ENCODE data around the gene CKS2.
"Not testable (repeated sequence)": the region's sequence is repeated elsewhere in the genome, so short reads cannot be mapped to it uniquely, and the experiment has no call there.

The CKS2 gene

DNA sequence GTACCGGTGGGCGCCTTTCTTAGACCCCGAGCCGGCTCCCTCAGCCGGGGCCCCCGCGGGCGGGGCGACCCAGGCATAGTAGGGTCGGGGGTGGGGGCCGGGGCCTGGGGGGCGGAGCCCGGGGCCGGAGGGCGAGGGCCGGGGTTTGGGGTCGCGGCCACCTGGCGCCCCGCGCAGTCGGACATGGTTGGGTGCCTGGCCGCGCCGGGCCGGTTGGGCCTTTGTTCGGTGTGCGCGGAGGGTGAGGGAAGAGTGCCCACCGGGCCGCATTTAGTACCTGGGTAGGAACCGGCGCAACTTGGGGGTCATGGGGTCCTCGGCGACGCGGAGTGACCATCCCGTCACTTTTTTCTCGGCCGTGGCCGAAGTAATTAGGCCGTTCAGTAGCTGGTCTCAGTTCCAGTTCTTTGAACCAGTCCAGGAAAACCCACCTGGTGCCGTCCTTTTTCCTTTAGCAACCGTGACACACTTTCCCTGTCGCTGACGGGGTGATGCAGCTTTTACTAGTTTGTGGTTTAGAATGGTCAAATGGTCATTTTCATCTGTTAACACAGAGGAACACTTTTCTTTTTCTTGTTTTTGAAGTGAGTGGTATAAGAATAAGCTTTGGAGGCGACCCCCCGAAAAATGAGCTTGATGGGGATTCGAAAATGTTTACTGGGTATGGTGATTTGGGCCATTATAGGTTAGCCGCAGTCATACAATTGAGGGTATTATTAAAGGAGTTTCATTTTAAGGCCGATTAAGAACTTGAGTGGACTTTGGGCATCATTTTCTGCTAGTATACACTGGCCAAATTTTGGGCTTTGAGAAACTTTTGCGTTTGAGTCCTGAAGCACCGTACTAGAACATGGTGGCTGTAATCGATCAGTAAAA lies 589 bp downstream of the CKS2 start:
- DNase-seq (ENCODE audit: low read depth), result no peak

DNA sequence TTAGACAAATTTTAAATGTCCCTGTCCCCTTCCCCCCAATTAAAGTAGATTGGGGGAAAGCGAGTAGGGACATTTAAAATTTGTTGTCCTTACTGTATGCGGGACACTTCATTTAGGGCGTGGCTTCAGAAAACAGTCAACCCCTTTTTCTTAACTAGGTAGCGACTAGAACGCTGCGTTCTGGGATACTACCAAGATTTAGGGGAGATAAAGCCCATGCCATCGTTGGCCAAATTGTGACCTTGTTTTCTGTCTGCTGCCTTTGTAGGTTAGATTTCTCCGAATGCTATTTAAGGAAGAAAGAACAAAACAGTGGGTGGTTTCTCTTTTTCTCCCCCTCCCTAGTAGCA lies 1.2 kb downstream of the CKS2 start:
- no peak for DNase-seq (ENCODE audit: low read depth)

DNA sequence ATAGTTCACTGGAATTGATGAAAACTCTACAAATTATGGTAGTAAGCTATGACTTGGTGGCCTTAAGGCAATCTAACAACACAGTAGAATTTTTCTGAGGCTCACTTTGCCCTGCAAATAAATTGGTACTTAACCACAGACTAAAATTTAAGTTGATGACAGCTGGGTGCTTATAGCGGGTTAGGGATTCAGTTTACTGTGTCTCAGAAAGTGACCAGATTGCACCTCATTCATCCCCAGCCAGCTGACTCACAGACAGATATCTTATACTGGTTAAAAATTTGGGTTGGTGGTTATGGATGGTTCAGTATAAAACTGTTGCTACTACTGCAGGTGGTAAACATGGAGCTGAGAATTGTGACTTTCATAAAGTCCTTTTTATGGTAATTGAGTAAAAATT lies 2.8 kb downstream of the CKS2 start:
- no peak for DNase-seq (ENCODE audit: low read depth)

DNA sequence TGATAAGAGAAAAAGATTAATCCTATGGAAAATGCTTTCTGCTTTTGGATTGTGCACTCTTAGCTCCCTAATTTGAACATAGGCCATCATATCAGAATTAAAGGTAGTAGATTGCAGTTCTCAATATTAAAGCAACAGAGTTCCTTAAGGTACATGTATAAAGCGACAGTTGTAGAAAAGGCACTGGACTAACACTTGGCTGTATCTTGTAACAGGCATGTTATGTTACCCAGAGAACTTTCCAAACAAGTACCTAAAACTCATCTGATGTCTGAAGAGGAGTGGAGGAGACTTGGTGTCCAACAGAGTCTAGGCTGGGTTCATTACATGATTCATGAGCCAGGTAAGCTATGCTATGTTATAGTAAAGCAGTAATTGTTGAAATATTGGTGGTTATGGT lies 4.0 kb downstream of the CKS2 start:
- DNase-seq (ENCODE audit: low read depth), result no peak

DNA sequence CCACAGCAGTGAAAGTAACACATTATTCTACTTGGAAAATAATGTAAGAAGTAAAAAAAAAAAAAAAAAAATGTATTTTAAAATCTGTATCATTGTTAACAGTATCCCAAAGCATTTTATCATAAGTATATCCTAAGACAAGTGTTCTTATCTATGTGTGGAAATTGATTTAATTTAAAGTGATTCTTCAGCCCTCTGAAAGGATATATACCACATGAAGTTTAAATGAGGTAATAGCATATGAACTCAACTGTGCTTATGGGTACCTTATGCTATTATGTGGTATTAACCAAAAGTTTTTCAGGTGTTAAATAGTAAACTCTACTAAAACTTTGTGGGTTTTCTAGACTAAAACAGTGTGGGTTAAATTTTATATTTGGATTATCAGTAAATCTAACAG lies 4.5 kb downstream of the CKS2 start:
- no peak for DNase-seq (ENCODE audit: low read depth)

DNA sequence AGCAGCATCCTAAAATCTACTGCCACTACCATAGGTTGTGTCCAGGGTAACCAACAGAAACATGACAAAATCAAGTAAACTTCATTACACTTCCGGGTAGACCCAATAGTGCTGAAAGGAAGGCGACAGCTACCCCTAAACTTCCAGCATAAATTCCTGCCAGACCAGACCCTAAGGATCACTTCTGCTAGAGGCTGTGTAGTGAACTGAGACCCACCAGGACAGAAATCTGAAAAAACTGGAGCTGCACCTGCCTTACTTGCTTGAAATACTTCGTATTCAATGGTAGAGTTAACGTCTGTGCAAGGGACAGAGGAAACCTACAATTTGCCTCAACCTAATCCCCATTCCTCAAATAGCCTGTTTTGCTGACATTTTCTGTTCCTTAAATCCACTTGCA lies 6.3 kb downstream of the CKS2 start:
- no peak for DNase-seq (ENCODE audit: low read depth)

DNA sequence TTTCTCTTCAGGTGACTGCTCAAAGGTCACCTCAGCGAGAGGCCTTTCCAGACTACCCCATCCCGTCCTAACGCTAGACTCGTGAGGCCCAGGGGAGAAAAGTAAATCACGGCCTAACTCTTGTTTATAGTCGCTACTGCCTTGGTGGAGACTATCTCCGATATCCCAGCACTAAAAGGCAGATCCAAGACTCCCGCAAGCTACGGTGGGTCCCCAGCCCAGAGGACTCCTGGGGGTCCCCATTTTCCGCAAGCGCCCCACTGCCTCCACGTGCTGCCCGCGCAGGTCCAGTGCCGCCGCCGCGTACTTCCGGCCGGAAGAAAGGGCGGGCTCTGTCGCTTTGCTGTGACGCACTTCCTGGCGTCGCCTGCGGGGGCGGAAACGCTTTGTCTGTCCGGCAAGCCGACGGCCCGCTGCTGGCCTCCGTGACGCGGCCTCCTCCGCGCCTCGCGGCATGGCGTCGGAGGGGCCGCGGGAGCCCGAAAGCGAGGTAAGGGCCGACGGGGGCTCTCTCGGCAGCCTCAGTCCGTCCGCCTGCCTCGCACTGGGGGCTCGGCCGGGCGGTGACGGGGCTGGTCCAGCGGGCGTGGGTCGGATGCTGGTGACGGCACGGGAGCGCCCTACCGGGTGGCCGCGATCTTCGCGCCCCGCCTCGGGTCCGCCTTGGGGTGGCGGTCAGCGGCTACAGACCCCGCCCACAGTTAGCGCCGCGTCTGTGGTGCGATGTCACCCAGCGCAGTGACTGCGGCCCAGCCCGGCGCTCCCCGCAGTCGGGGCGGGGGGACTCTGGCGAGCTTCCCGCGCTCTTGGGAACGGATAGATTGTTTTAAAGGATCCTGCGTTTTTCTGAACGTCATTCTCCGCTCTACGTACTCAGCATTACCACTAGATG lies 7.4 kb downstream of the CKS2 start, which contains the start of gene SECISBP2:
Gene SECISBP2, plus strand, starts transcription at position 378 of the 892 bp plus-strand sequence. Its CDS starts 77 bp downstream, at position 455.
- DNase-seq (ENCODE audit: low read depth), result peak; percentile 92

DNA sequence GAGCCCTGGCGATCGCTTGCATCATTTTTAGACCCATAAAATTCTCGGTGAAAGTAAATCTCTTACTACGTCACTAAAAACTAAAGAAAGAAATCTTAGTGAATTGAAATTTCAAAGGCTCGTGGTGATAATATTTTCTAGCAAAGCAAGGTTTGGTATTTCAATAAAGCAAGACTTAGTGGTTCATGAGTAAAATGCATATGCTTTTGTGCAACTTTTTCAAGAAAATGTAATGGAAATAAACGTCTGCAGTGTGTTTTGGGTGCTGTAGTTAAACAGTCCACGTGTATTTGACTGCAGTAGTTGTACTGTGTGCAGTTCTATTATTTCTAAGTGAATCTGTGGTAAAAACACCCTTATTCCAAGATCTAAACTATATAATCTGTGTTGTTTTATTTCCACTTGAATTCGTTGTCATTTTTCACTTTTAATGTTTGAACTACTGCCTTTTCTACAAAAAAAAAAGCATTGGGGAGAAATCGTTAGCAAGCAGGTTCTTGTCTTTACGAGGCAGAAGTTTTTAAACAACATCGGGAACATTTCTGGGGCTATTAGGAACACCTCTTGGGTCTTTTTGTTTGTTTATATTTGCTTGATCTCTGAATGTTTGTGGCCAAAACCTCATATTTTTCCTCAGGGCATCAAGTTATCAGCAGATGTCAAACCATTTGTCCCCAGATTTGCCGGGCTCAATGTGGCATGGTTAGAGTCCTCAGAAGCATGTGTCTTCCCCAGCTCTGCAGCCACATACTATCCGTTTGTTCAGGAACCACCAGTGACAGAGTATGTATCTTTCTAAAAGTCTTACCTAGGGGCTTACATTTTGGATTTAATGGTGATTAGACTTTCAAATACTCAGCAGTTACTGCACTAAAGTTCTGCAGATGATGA lies 8.3 kb downstream of the CKS2 start:
- DNase-seq (ENCODE audit: low read depth), result no peak

DNA sequence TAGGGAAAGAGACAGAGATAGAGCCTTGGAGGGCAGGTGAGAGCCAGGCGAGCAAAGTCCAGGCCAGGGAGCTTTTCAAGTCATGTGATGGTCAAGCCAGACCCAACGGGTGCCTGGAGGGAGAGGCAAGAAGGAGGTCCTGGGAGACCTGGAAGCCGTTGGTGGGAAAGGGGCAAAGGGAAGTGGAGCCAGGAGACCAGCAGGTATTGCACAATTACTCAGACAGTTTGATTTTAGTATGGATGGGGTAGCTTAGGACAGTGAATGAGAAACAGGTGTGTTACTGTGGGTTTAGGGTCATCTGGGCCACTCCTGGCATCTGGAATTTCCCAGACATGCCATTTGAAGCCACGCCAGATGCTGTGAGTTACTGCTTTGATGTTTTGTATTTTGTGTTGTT lies 12.4 kb downstream of the CKS2 start:
- DNase-seq (ENCODE audit: low read depth), result no peak

DNA sequence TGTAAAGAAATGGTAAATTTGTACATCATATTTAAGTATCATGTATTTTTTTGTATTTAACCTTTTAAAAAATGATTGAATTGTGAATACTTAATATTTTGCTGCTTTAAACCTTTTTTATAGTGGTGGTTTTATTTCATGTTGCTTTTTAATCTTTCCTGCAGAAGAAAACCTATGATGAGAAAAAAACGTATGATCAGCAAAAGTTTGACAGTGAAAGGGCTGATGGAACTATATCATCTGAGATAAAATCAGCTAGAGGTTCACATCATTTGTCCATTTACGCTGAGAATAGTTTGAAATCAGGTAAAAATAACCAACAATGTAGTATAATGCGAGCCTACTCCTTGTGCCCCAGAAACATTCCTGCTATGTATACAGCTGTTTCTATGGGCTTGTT lies 14.7 kb downstream of the CKS2 start:
- no peak for DNase-seq (ENCODE audit: low read depth)

DNA sequence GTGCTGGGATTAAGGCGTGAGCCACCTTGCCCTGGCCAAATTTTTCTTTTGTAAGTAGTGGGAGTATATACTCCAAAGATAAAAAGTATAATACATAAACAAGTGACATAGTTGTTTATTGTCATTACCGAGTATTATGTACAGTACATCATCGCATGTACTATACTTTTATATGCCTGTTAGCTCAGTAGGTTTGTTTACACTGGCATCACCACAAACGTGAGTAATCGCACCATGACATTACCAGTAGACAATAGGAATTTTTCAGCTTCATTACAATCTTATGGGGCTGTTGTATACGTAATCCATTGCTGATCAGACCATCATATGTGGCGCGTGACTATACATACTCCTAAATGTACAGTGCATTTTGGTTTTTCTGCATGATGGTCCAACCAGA lies 17.1 kb downstream of the CKS2 start:
- DNase-seq (ENCODE audit: low read depth), result no peak

DNA sequence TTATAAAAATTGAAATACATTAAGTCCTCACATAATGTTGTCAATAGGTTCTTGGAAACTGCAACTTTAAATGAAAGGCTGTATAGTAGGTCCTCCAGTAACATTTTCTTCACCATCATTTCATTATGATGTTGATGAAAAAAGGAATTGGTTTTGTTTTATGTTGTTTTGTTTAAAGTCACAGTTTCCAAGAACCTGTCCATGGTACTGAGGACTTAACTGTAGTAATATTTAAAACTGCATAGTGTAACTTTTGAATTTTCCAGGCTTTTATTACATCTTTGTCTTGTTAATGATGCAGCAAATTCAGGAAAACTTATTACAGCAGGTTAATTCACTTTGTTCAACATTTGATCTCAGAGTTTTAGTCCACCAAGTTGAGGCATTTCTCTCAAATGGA lies 18.9 kb downstream of the CKS2 start:
- DNase-seq (ENCODE audit: low read depth), result no peak

DNA sequence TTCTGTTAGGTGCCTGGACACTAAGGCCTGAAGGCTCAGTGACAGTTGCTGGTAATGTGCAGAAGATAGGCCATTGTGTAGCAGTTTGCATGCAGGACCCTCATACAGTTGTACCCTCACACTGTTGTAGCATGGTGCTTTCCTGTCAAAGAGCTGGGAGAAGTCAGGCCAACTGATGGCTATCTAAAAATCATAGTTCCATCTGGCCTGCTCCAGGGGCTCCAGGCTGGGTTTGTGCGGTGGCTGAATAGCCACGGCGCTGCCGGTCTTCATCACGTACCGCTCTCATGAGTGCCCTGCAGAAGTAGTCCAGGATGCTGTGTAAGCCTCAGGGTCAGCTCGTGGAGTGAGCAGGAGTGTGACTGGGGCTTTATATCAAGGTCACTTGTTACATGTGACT lies 19.5 kb downstream of the CKS2 start:
- DNase-seq (ENCODE audit: low read depth), result no peak

DNA sequence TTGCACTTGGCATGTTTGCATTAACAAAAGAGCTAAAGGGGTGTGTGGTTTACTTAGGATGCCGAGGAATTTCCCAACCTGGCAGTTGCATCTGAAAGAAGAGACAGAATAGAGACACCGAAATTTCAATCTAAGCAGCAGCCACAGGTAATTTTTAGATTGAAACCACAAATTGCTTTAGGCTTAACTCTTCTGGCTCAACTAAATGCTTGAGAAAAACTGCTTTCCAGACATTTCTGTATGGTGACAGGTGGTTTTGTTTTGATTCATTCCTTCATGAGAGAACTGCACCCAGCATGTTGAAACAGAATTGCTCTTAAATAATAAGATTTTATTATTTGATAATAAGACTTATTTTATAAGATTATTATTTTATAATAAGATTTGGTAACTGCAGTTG lies 28.8 kb downstream of the CKS2 start:
- no peak for DNase-seq (ENCODE audit: low read depth)

DNA sequence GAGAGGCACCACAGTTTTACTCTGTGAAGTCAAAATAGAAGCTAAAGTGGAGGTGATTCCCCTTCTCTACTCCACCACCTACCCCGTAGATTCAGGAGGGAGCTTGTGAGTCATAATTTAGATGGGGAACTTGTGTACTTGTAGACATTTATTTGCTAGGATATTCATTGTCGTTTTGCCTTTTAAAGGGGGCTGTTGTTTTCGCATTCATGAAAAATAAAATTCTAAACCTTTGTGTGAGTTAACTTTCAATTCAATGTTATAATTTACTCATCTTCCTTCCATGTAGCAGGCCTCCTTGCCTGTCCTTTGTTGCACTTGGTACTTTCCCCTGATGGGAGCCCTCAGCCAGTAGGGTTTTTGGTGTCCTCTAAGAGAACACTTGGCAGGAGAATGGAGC lies 29.3 kb downstream of the CKS2 start:
- DNase-seq (ENCODE audit: low read depth), result no peak

DNA sequence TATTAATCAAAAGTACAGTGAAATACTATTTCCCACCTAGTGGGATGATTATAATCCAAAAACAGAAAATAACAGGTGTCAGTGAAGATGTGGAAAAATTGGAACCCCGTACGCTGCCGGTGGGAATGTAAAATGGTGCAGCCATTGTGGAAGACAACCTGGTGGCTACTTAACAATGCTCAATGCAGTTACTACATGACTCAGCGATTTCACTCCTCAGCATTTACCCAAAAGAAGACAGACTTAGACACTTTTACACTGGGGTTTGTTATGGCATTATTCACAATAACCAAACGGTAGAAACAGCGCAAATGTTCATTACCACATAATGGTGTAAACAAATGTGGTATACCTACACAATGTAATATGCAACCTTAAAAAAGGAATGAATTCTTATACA lies 31.2 kb downstream of the CKS2 start:
- no peak for DNase-seq (ENCODE audit: low read depth)

DNA sequence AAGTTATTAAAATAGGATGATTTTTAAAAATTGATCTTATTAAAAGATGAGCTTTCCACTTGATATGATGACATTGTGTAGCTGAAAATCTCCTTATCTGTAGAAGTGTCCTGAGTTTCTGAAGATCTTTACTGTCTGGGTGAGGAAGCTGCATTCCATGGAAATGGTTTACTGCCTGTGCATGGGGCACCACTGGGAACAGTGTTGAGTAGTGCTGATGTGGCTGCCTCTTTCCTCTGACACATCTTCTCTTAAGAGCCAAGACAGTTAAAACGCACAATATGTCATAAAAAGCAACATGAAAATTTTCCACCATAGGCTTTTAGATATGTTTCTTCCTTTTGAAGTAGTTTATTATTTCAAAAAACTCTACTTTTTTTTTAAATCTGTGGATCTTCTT lies 32.0 kb downstream of the CKS2 start:
- DNase-seq (ENCODE audit: low read depth), result no peak

DNA sequence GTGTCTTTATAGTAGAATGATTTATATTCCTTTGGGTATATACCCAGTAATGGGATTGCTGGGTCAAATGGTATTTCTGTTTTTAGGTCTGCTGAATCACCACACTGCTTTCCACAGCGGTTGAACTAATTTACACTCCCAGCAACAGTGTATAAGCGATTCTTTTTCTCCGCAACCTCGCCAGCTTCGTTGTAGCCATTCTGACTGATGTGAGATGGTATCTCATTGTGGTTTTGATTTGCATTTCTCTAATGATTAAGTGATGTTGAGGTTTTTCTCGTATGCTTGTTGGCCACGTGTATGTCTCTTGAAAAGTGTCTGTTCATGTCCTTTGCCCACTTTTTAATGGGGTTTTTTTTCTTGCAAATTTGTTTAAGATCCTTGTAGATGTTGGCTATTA lies 32.8 kb downstream of the CKS2 start:
- DNase-seq (ENCODE audit: low read depth), result not testable (repeated sequence)

DNA sequence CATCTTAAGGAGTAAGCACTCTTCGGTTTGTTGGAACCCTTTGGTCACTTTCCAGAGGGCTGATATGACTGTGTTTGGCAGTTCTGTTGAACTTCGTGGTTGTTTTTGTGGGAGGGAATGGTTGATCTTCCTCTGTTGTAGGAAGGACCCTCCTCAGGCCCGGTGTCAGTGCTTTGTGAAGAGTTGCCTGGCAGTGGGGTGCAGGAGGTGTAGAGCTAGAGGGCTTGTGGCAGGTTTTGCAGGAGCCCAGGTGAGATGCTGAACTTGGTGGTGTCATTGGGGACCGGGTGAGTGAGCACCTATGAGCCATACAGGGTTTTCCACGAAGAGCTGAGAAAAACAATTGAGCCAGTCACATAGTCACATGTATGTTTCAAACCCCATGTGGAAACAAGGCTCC lies 34.5 kb downstream of the CKS2 start:
- no peak for DNase-seq (ENCODE audit: low read depth)

DNA sequence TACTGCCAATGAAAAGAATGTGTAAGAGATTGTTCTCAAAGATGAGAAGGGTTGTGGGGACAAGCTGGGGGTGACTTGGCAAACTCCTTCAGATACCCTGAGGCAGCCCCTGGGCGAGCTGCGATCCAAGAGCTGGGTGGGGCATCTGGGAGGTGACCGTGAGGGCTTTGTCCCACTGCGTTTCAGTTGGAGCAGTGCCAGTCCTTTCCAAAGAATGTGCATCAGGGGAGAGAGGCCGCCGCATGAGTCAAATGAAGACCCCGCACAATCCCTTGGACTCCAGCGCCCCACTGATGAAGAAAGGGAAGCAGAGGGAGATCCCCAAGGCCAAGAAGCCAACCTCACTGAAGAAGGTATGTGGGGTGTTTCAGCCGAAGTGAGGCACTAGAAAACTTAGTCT lies 35.7 kb downstream of the CKS2 start:
- no peak for DNase-seq (ENCODE audit: low read depth)

DNA sequence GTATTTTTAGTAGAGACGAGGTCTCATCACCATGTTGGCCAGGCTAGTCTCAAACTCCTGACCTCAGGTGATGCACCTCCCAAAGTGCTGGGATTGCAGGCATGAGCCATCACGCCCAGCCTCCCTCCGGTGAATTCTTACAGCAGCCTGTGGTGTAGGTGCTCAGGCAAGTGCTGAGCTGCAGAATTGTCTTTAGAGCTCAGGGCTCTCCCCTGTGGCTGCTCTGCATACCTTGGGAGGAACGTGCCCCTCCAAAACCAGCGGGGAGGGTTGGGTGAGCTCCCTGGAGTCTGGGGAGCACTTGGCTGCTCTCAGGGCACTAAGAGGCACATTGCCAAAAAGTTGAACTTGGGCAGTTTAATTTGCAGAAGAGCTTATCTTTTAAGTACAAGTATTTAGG lies 36.7 kb downstream of the CKS2 start:
- no peak for DNase-seq (ENCODE audit: low read depth)

DNA sequence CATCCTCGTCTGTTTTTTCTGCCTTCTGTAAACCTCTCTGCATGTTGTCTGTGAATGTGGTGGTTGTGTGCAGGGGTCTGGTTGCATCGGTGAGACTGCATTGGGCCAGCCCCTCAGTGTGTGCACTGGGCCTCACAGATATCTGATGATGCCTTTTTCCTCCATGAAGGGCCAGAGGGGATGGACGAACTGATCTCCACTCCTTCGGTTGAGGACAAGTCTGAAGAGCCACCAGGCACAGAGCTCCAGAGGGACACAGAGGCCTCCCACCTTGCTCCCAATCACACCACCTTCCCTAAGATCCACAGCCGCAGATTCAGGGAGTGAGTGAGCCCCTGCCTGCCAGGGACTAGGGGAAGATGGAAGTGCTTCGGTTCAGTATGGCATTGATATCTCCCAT lies 38.6 kb downstream of the CKS2 start:
- DNase-seq (ENCODE audit: low read depth), result no peak
